Hematopoietic multipotent progenitor cell treated with erythropoietin and hydrocortisone succinate and interleukin-3 and kit ligand, for 8 days (in vitro differentiated cells): ENCODE data around the gene AIRE.
A peak's percentile ranks its signal among the peaks of the same experiment; 100 is the strongest.
"Not testable (repeated sequence)": the region's sequence is repeated elsewhere in the genome, so short reads cannot be mapped to it uniquely, and the experiment has no call there.

Experiments used
- DNase-seq: peaks from one replicate; pipeline ENCODE4 v3.0.0-alpha.2; 2015

AIRE gene

DNA sequence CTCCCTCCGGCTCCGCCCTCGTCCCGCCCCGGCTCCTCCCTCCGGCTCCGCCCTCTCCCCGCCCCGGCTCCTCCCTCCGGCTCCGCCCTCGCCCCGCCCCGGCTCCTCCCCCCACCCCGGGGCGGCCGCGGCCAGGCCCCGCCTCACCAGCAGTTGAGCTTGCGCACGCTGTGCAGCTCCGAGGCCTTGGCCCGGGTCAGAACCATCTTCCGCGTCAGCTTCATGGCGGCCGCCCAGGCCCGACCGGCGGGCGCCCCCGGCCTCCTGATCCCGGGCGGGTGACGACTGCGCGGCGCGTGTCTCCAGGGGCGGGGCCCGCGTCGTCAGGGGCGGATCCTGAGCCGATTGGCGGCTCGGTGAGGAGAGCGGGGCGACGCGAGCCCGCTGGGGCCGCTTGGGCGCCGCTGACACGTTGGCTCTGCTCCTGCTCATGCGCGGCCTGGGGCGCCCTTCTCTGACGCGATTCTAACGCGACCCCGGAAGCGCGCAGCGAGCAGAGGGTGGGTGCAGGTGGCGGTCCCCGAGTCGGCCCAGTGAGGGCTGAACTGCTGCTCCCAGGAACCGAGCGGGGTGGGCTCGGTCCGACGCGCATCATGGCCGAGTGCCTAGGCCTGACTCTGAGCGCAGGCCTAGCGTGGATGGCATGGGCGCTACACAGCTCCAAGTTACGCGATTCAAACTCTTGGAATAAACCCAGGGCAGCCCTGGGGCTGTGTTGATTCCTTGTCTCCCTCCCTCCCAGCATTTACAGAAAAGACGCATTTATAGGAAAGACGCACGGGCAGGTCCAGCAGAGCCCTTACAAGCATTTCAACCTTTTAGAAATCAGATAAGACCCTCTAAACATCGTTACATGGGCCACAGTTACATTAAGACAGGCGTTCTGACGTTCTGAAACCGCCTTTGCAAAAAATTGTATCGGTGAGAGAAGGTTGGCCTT, 53.6 kb downstream of the AIRE start, which contains the start of gene CFAP410:
TSS of gene CFAP410 (minus strand) at position 420 of the 940 bp plus-strand sequence. CDS start at position 224, 196 bp downstream.
- DNase-seq = peak; percentile 93

DNA sequence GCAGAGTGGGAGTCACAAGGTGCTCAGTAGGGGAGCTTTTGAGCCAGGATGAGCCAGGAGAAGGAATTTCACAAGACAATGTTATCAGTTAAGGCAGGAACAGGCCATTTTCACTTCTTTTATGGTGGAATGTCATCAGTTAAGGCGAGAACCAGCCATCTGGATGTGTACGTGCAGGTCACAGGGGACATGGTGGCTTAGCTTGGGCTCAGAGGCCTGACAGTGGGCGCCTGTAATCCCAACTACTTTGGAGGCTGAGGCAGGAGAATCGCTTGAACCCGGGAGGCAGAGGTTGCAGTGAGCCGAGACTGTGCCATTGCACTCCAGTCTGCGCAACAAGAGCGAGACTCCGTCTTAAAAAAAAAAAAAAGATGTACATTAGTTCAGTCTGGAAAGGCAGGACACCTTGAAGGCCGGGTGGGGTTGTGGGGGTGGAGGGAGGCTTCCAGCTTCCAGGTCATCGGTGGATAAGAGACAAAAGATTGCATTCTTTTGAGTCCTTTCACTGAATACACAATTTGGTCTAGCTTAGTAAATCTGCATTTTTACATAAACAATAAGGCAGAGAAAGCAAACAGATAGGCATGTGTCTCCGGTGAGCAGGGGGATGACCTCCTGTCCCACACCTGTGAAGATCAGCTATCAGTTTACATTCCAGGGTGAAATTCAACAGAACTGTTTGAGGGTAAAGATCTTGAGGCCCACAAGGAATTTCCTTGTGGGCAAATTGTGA, 56.2 kb downstream of the AIRE start:
- DNase-seq = not testable (repeated sequence)

DNA sequence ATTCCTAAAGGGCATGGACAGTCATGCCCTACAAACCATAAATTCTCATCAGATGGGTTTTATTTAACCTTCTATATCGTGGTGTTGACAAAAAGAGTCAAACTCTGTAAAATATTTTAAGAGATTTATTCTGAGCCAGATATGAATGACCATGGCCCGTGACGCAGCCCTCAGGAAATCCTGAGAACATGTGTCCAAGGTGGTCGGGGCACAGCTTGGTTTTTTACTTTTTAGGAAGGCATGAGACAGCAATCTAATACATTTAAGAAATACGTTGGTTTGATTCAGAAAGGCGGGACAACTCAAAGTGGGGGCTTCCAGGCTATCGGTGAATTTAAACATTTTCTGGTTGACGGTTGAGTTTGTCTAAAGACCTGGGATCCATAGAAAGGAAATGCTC, 57.3 kb downstream of the AIRE start:
- not testable (repeated sequence) for DNase-seq

DNA sequence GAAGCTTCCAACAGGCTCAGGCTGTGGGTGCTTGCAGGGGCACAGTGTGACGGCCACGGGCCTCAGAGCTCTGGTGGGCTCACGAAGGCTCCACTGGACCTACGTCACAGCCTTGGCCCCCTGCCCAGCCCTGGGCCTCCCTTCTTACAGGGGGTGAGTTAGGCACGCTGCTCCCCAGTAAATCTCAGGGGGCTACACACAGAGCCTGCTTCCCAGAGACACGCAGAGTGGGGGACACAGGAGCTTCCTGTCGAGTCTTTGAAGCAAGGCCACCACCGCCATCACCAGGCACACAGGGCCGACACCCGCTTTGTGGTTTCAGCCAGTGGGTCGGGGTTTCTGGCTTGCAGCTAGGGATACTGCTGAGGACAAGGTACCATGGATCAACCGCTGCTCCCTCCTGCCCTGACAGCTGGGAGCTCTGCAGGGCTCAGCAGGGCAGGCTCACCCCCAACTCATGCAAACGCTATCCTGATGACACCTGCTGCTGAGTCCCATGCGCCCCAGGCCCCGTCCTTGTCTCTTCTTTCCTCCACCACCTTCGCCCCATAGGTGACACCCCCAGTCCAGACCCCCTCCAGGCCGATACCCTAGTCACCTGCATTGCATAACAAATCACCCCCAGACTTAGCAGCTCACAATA, 59.0 kb downstream of the AIRE start:
- no peak for DNase-seq

DNA sequence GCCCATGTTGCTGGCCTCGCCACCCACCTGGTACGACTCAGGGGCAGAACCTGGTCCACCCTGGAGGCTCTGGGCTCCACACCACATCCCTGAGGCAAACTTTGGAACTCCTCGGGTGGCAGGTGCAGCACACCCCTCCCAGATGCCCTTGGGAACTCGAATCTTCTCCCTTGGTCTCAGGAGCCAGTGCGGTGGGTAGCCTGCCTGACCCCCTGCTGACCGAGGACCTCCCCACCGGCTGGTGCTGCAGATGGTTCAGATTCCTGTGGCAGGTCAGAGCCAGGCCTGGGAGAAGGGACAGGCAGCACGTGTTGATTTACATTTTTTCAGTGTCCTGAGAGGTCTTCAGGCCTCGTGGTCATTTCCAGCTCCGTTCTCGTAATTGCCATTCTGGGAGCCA, 59.8 kb downstream of the AIRE start:
- no peak for DNase-seq

DNA sequence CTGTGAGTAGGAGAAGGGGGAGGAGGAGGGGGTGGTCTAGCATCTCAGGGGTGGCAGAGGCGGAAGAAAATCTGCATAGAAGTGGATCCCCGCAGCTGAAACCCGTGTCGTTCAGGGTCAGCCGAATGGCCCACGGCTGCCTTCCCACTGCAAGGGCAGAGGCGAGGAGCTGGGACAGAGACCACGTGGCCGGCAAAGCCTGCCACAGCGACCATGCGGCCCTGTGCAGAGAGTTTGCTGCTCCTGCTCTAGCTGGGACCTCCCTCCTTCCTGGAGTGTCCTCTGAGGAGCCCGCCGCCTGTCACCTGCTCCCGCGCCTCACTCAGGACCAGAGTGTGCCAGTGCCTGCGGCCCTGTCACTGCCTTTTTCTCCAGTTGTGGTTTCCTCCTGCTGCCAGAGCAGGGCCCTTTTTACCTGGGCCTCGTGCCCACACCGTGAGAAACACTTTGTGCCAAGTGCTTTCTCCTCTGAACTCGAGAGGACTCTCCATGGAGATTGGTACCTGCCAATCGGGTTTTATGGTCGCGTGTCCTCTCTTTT, 62.3 kb downstream of the AIRE start:
- no peak for DNase-seq
